Middle frontal gyrus (tissue), 1 donor: ENCODE measurements around the gene EPHA3.

Experiments used
- DNase-seq: peaks from one replicate; pipeline ENCODE4 v3.0.0-alpha.2; 2015; ENCODE audit warnings: low spot score; ENCODE audit errors: extremely low spot score

Gene EPHA3

GRCh38 chr3:89107461-89108290 lies at the start of gene EPHA3:
TSS of gene EPHA3 (plus strand) at chr3:89107621. CDS start at chr3:89107749, 128 bp downstream.
- no peak for DNase-seq

GRCh38 chr3:89058371-89058770 lies 49.0 kb upstream of the EPHA3 start:
- DNase-seq = no peak

GRCh38 chr3:89059211-89059925 lies 48.1 kb upstream of the EPHA3 start:
- no peak for DNase-seq

- DNase-seq = no peak
These were observed 46.2 kb upstream of the EPHA3 start for GRCh38 chr3:89061259-89061658.

GRCh38 chr3:89067736-89068135 lies 39.7 kb upstream of the EPHA3 start:
- no peak for DNase-seq

- DNase-seq = no peak
These were observed 34.8 kb upstream of the EPHA3 start for GRCh38 chr3:89072642-89073041.

GRCh38 chr3:89079944-89080343 lies 27.5 kb upstream of the EPHA3 start:
- no peak for DNase-seq

GRCh38 chr3:89087851-89088250 lies 19.6 kb upstream of the EPHA3 start:
- DNase-seq = no peak

- DNase-seq = no peak
These were observed 9.2 kb upstream of the EPHA3 start for GRCh38 chr3:89098173-89098572.

GRCh38 chr3:89098964-89099585 lies 8.3 kb upstream of the EPHA3 start:
- DNase-seq = no peak

- DNase-seq = no peak
These were observed 6.2 kb upstream of the EPHA3 start for GRCh38 chr3:89101251-89101650.

- DNase-seq = no peak
These were observed 5.5 kb upstream of the EPHA3 start for GRCh38 chr3:89101921-89102320.

- no peak for DNase-seq
These were observed 2.9 kb upstream of the EPHA3 start for GRCh38 chr3:89104499-89104898.

- no peak for DNase-seq
These were observed 1.9 kb upstream of the EPHA3 start for GRCh38 chr3:89105503-89105902.

GRCh38 chr3:89108291-89108550 lies 800 bp downstream of the EPHA3 start:
- DNase-seq = no peak

- no peak for DNase-seq
These were observed 5.9 kb downstream of the EPHA3 start for GRCh38 chr3:89113344-89113743.

- peak; percentile 54 for DNase-seq
These were observed 6.7 kb downstream of the EPHA3 start for GRCh38 chr3:89113893-89114840.

- no peak for DNase-seq
These were observed 7.4 kb downstream of the EPHA3 start for GRCh38 chr3:89114841-89115223.

GRCh38 chr3:89116476-89116875 lies 9.1 kb downstream of the EPHA3 start:
- no peak for DNase-seq

GRCh38 chr3:89138048-89138447 lies 30.6 kb downstream of the EPHA3 start:
- no peak for DNase-seq

- DNase-seq = no peak
These were observed 32.4 kb downstream of the EPHA3 start for GRCh38 chr3:89139870-89140269.
